EH (cell line): ENCODE data around the gene NFATC2IP.

Experiments
- DNase-seq: peaks from one replicate; pipeline ENCODE4 v3.0.0-alpha.2; 2015; ENCODE audit warnings: low read depth

Gene NFATC2IP

DNA sequence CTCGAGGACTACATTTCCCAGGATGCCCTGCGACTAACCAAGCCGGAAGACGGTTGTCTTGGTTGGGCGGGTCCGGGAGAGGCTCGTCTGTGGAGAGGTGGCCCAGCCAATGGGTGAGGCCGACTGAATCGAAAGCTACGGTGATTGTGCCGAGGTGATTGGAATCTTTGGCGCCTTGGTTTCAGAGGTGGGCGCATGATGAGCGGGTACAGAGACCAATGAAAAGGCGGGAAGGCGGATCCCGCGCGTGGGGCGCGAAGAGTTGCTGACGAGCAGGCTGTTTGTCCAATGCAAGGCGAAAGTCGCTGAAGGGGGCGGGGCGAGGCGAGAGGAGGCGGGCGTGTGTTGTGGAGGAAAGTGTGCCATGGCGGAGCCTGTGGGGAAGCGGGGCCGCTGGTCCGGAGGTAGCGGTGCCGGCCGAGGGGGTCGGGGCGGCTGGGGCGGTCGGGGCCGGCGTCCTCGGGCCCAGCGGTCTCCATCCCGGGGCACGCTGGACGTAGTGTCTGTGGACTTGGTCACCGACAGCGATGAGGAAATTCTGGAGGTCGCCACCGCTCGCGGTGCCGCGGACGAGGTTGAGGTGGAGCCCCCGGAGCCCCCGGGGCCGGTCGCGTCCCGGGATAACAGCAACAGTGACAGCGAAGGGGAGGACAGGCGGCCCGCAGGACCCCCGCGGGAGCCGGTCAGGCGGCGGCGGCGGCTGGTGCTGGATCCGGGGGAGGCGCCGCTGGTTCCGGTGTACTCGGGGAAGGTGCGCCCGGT is at the start of gene NFATC2IP:
Gene NFATC2IP (plus strand): TSS at position 290 of the 762 bp plus-strand sequence. CDS start 75 bp downstream, at position 365.
- DNase-seq, result peak; percentile 100

DNA sequence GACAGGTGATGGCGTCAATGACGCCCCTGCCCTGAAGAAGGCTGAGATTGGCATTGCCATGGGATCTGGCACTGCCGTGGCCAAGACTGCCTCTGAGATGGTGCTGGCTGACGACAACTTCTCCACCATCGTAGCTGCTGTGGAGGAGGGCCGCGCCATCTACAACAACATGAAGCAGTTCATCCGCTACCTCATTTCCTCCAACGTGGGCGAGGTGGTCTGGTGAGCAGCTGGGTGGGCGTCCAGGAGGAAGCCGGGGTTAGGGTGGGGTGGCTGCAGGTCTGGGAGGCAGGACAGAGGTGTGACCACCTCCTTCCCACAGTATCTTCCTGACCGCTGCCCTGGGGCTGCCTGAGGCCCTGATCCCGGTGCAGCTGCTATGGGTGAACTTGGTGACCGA is 48.9 kb upstream of the NFATC2IP start:
- DNase-seq, result no peak

DNA sequence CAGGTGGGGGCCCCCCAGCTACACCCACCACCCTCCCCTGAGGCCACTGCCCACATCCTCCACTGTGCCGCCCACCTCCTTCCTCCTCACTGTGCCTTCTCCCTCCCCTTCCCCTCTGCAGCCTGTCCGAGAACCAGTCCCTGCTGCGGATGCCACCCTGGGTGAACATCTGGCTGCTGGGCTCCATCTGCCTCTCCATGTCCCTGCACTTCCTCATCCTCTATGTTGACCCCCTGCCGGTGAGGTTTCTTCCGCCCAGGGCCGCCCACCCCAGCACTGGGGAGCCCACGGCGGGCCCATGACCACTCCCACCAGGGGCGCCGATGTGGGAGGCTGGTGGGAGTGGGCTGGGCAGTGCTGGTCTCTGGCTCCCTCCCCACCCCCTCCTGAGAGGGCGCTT is 47.8 kb upstream of the NFATC2IP start:
- DNase-seq, result no peak

DNA sequence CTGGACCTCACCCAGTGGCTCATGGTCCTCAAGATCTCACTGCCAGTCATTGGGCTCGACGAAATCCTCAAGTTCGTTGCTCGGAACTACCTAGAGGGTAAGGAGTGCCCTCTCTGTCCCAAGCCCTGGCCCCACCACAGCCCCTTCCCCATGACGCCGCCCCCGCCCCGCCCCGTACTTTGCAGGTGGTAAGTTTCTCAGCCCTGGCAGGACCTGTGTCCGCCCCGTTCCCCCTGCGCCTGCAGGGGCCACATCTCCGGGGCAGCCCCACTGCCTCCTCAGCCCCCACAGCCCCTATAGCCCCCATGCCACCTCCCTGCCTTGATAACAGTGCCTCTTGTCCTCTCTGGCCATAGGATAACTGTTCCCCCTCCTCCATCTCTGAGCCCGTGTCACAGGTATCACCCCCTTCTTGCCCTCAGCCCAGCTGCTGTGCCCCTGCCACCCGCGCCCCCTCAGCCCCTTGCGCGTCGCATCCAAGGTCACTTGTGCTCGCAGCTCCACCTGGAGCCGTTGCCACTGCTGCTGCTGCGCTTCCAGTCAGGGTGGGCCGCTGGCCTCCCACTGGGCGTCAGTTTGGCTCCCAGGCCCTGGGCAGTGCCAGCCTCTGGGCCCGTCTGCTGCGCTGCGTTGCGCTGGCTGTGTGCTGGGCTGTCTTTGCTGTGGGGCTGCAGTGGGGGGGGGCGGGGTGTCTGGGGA is 47.2 kb upstream of the NFATC2IP start:
- DNase-seq, result no peak

DNA sequence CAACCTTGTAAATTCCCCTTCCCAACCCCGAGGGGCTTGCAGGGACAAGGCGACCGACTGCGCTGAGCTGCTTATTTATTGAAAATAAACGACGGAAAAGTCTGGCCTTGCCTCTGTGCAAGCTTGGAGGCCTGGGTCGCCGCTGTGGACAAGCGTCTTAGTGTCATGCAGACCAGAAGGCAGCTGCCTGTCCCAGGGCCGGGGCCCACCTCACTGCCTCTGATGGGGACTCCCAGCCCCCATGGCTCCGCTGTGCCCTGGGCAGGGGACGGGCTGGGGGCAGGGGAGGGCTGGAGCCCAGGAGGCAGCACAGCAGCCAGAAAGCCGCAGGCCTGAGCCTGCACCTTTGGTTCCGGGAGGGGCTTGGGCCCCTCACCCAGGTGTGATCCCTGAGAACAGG is 46.4 kb upstream of the NFATC2IP start:
- DNase-seq, result no peak

DNA sequence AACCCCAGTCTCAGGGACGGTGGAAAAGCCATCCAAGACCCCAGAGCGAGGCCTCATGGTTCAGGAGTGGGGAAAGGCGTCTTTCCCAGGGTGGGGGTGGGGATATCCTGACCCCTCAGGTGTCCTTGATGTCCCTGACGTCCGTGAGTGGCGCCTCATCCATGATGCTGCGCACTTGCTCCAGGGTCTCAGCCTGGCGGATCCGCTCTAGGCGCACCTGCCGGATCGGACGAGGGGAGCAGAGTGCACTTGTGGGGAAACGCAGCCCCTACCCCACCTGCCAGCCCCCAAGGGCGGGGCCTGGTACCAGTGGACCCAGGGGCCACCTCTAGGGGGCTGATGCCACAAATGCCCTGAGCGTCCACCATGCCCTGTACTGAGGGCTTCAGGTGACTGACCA is 45.9 kb upstream of the NFATC2IP start:
- DNase-seq, result no peak

DNA sequence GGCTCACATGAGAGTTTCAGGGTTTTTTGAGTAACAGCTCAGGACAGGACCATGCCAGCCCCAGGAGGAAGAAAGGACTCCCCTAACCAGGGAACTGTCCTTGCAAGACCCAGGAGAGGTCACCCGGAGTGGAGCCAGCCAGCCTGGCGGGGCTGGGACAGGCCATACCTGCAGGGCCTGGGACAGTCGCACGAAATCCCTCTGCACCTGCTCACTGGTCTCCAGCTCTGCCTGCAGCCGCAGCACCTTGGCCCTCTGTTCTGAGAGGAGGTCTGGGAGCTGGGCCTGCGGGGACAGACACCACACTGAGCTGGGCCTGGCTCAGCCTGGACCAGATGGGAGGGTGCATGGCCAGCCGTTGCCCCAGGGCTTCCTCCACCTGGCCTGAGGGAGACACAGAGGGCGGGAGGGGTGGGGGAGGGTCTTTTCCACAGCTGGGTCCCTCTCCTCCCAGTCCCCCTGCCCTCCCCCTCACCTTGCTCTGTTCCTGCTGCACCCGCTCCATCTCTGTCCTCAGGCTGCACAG is 45.4 kb upstream of the NFATC2IP start:
- DNase-seq, result no peak

DNA sequence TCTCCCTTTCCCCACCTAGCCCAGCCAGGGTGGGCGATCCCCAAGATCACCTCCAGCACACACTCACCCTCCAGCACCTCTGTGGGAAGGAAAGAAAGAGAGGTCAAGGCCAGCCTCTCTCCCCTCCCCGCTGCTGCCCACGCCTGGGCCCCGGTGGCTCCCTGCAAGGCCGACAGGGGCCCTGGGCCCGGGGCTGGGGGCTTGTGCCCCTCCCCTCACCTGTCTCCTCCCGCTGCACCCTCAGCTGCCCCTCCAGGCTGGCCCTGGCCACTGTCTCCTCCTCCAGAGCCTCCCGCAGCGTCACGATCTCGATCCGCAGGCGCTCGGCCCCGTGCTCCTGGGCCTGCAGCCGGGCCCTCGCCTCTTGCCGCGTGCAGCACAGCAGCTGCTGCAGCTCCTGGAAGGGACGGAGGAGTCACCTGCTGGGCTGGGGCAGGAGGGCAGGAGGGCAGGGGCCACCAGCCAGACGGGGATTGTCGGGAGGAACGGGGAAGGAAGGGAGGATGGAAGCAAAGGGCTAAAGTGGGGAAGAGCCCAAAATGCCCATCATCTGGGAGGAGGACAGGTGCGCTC is 44.9 kb upstream of the NFATC2IP start:
- DNase-seq, result no peak

DNA sequence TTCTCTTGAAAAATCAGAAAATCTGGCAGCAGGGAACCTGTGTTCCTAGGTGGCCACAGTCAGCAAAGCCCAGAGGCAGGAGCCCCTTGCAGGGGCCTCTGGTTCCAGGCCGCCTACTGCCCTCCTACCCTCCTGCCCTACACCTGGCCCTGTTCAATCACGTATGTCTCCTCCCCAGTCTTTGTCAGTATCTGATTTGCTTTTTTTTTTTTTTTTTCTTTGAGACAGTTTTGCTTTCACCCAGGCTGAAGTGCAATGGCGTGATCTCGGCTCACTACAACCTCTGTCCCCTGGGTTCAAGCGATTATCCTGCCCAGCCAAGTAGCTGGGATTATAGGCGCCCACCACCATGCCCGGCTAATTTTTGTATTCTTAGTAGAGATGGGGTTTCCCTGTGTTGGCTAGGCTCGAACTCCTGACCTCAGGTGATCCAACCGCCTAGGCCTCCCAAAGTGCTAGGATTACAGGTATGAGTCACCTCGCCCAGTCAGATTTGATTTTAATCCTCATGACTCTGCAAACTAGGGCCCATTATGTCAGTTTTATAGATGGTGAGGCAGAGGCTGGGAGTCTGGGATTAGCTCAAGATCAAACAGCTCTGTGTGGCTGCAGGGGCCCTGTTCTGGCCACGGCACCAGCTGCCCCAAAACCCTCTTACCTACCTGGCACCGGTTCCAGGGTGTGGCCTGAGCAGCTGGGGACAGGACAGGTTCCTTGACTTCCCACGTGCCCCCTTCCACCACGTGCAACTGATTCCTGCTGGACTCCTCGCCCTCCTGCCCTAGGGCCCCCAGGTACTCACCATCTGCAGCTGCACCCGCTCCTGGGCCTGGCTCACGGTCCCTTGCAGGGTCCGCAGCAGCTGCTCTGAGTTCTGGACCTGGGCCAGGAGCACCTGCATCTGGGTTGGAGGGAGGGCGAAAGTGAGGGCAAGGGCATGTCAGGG is 40.4 kb upstream of the NFATC2IP start:
- DNase-seq, result no peak

DNA sequence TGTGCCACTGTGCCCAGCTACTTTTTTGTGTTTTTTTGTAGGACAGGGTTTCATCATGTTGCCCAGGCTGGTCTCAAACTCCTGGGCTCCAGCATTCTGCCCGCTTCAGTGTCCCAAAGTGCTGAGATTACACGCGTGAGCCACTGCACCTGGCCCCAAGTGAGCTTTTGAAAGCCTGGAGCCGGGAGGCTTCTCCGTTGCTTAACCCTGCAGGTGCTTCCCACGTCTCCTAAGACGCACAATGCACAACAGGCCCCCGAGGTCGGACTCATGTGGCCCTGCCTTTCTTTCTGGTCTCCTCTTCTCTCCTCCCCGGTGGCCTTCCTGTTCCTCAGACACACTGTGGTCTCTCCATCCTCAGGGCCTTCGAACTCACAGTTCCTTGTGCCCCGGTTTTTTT is 38.2 kb upstream of the NFATC2IP start:
- DNase-seq, result no peak

DNA sequence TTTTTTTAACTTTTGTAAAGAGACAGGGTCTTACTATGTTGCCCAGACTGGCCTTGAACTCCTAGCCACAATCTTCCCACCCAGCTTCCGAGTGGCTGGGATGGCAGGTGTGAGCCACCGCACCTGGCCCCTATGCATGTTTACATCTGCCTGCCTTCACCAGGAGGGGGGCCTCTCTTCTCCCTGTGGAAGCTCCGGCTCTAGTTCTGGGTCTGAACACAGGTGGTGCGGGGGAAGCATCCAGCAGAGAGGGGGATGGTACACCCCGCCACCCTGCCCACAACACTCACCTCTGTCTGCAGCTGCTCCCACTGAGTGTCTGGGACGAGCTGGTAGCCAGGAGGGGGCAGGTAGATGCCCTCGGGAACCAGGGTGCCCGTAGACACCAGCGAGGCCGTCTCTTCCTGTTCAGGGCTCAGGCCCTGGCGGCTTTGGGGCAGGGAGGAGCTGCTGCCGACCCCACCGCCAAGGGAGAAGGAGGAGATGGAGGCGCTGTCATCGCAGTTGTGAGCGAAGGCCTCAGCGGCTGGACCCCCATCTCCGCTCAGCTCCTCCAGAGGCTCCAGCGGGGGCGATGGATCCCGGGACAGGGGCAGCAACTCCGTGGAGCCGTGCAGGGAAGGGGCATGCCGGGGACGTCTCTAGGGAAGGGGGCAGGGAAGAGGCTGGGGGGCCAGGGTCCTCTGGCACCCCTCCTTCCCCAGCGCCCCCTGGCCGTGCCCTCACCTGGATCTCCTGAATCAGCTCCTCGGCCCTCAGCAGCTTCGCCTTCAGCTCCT is 36.6 kb upstream of the NFATC2IP start:
- DNase-seq, result no peak

DNA sequence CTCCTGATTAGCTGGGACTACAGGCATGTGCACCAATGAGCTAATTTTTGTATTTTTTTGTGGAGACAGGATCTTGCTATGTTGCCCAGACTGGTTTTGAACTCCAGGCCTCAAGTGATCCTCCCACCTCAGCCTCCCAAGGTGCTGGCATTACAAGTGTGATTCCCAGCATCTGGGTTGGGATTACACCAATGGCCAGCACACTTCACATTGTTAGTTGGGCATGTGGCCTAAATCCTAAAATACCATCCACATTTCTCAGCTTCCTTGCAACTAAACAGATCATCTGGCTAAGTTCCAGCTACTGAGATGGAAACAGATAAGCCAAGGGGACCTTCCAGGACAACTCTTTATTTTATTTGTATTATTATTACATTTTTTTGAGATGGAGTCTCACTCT is 35.6 kb upstream of the NFATC2IP start:
- peak; percentile 88 for DNase-seq

DNA sequence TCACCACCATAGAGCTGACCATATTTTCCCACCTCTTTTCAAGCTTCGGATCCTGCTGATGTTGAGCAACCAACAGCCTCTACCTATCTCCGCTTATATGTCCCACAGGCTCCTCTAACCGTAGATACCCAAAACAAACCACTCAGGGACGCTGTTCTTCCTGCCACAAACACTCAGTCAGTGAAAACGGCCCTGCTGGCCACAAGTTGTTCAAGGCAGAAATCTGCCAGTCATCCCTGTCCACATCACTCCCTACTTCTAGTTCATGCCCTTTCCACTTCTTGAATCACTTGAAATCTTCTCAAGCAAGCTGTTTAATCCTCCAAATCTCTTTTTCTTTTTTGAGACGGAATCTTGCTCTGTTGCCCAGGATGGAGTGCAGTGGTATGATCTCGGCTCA is 33.6 kb upstream of the NFATC2IP start:
- DNase-seq, result no peak

DNA sequence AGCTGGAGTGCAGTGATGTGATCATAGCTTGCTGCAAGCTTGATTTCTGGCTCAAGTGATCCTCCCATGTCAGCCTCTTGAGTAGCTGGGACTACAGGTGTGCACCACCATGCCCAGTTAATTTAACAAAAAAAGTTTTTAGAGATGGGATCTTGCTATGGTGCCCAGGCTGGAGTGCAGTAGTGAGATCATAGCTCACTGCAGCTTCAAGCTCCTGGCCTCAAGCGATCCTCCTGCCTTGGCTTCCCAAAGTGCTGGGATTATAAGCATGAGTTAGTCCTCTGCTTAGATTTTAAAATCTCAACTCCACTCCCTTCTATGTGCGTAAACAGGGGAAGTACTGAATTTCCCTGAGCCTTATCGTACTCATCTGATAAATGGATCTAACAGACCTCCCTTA is 32.0 kb upstream of the NFATC2IP start:
- no peak for DNase-seq

DNA sequence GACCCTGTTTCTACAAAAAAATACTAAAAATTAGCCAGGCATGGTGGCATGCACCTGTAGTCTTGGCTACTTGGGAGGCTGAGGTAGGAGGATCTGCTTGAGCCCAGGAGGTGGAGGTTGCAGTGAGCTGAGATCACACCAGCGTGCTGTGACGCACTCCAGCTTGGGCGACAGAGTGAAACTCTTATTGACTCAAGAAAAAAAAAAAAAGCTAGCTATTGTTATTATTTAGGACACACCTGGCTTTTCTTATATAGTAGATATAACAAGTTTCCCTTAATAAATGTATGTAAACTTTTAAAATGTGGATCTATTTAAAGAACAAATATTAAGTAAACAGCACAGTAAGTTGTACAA is 27.5 kb upstream of the NFATC2IP start:
- no peak for DNase-seq

DNA sequence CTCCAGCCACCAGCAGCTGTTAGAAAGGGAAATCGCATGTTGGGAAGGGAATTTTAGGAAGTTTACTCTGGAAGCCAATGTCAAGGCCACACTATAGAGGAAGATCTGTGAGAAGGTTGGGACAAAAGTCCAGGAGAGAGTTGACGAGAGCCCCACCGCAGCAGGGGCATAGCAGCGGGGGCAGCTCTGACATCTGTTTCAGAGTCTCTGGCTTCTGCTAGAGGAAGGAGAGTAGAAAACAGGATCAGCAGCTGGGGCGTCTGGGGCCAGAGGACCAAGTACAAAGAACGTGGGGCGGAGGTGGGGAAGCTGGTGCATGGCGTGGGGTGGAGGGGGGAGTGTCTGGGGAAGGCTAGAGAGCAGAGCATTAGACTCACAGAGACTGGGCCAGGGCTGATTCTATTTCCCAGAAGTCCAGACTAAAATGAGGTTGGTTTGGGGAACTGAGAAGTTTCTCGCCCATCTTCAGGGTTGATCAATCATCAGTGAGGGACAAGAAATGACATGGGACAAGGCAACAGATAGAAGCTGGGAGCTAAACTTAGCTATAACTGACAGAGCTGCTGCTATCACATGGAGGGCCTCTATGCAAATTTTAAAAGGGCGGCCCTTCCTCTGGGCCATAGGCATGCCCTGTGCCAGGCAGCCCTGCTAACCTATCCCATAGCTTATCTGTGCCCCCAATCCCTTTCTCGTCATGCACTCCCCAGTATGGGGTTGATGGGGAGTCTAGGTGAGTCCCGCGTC is 26.9 kb upstream of the NFATC2IP start:
- no peak for DNase-seq

DNA sequence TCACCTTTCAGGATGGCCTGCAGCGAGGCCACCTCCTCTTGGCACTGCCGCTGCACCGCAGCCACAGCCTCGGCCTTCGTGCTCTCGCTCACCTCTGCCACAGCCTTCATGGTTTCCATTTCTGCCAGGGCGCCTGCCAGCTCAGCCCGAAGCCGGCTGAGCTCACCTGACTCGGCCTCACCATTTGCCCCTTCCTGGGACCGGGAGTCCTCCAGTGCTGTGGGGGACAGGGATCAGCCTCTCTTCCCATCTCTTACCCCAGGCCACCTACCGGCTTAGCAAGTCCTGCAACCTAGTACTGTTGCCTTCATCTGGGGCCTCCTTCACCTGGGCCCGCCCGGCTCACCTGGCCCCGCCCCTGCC is 26.4 kb upstream of the NFATC2IP start:
- no peak for DNase-seq

DNA sequence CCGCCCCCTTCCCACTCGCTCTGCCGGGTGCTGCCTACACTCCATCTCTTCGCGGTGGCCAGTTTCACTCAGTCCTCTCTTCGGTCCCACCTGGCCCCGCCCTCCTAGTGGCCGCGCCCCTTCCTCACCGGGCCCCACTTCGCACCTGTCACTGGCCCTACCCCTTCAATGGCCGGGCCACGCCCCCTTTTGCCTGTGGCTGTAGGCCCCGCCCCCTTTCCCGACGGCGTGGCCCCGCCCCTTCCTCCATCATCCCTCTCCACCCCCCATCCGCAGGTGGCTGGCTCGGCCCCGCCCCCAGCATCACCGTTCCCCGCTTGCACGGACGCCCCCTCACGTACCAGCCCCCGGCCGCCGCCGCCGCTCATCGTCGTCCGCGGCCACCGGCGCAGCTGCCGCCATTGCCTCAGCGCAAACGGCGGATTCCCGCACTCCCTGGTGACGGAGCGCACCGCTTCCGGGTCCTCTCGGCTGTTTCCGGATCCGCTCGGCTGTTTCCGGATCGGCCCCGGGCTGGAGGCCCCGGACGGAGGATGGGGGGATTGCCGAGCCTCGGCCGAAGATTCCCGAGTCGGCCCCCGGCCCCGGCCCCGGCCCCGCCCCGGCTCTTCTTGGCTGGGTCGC is 25.9 kb upstream of the NFATC2IP start, which contains the start of gene RABEP2:
Gene RABEP2 (minus strand): TSS at position 477 of the 624 bp plus-strand sequence. CDS start 75 bp downstream, at position 402.
- peak; percentile 90 for DNase-seq

DNA sequence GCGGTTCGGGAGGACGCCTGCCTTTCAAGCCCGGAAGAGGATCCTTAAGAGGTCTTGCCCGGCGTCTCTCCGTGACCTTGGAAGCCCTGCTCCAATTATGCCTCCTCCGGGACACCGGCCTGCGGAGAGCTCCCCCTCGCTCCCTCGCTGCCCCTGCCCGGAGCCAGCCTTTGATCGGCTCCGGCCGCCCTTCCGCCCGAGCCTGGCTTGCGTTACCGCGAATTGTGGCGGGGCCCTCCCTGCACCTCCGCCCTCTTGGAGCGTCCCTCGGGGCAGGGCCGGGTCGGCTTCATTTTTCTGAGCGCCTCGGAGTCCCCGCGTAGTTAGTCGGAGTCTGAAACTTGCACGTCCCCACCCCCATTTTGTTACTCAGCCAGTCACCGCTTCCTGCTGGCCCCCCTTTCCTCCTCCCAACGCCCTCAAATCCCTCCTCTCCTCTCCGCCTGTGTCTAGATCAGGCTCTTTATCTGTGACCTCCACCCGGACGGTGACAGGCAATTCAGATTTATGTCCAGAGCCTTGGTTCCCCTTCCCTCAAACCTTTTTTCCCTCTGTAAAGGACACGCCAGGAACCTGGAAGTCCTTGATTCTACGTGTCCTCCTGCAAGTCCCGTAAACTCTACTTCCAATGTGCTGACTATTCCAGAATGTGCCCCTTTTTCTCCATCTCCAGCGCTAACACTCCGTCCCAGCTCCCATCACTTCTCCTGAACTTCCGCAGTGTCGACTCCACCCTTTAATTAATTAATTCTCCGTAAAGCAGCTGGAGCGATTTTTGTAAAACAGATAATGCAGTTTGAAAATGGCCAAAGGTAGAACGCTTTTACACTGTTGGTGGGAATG is 25.1 kb upstream of the NFATC2IP start:
- DNase-seq, result peak; percentile 88
